GM19452 (cell line): Measurements from ENCODE around the gene CWH43.
A peak's percentile ranks its signal among the peaks of the same experiment; 100 is the strongest.
"Not testable (repeated sequence)": the region's sequence is repeated elsewhere in the genome, so short reads cannot be mapped to it uniquely, and the experiment has no call there.

Experiments used
- ATAC-seq: cut with Tn5 transposase; IDR thresholded peaks from one replicate; pipeline ENCODE4 v1.9.1; 2021; ENCODE audit not compliant: unreplicated experiment

Gene CWH43

DNA sequence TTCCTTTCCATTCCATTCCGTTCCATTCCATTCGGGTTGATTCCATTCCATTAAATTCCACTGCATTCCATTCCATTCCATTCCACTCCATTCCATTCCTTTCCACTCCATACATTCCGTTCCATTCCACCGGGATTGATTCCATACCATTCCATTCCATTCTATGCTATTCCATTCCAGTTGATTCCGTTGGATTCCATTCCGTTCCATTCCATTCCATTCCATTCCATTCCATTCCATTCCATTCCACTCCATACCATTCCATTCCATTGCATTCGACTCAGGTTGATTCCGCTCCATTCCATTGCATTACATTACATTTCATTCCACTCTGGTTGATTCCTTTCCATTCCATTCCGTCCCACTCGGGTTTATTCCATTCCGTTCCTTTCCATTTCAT is 110.1 kb downstream of the CWH43 start:
- ATAC-seq = not testable (repeated sequence)

DNA sequence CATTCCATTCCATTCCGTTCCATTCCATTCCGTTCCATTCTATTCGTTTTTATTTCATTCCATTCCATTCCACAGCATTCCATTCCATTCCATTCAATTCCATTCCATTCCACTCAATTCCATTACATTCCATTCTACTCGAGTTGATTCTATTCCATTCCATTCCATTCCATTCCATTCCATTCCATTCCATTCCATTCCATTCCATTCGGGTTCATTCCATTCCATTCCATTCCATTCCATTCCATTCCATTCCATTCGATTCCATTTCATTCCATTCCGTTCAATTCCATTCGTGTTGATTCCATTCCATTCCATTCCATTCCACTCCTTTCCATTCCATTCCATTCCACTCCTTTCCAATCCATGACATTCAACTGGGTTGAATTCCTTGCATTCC is 110.6 kb downstream of the CWH43 start:
- peak; percentile 37 for ATAC-seq

GRCh38 chr4:49097071-49097470 is 111.0 kb downstream of the CWH43 start:
- peak; percentile 36 for ATAC-seq

- not testable (repeated sequence) for ATAC-seq
Observed at GRCh38 chr4:49097505-49097904, 111.4 kb downstream of the CWH43 start.

GRCh38 chr4:49098034-49098759 is 112.1 kb downstream of the CWH43 start:
- not testable (repeated sequence) for ATAC-seq

DNA sequence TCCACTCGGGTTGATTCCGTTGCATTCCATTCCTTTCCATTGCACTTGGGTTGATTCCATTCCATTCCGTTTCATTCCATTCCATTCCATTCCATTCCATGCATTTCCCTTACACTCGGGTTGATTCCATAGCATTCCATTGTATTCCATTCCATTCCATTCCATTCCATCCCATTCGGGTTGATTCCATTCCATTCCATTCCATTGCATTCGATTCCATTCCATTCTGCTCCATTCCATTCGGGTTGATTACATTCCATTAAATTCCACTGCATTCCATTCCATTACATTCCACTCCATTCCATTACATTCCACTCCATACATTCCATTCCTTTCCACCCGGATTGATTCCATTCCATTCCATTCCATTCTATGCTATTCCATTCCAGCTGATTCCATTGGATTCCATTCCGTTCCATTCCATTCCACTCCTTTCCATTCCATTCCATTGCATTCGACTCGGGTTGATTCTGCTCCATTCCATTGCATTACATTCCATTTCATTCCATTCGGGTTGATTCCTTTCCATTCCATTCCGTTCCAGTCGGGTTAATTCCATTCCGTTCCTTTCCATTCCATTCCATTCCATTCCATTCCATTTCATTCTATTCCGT is 113.9 kb downstream of the CWH43 start:
- not testable (repeated sequence) for ATAC-seq

- not testable (repeated sequence) for ATAC-seq
Observed at GRCh38 chr4:49102344-49102898, 116.3 kb downstream of the CWH43 start.

GRCh38 chr4:49103436-49104136 is 117.5 kb downstream of the CWH43 start:
- ATAC-seq = not testable (repeated sequence)

DNA sequence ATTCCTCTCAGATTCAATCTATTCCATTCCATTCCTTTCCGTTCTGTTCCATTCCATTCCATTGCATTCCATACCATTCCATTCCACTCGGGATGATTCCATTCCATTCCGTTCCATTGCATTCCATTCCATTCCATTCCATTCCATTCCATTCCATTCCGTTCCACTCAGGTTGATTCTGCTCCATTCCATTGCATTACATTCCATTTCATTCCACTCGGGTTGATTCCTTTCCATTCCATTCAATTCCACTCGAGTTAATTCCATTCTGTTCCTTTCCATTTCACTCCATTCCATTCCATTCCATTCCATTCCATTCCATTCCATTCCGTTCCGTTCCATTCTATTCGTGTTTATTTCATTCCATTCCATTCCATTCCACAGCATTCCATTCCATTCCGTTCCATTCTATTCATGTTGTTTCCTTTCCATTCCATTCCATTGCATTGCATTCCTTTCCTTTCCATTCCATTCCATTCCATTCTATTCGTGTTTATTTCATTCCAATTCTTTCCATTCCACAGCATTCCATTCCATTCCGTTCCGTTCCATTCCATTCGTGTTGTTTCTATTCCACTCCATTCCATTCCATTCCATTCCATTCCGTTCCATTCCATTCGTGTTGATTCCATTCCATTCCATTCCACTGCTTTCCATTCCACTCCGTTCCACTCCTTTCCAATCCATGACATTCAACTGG is 118.3 kb downstream of the CWH43 start:
- ATAC-seq = not testable (repeated sequence)

DNA sequence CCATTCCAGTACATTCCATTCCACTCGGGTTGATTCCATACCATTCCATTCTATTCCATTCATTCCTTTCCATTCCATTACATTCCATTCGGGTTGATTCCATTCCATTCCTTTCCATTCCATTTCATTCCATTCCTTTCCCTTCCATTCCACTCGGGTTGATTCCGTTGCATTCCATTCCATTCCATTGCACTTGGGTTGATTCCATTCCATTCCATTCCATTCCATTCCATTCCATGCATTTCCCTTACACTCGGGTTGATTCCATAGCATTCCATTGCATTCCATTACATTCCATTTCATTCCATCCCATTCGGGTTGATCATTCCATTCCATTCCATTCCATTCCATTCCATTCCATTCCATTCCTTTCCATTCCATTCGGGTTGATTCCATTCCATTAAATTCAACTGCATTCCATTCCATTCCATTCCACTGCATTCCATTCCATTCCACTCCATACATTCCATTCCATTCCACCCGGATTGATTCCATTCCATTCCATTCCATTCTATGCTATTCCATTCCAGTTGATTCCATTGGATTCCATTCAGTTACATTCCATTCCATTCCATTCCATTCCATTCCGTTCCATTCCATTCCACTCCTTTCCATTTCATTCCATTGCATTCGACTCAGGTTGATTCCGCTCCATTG is 119.3 kb downstream of the CWH43 start:
- not testable (repeated sequence) for ATAC-seq

DNA sequence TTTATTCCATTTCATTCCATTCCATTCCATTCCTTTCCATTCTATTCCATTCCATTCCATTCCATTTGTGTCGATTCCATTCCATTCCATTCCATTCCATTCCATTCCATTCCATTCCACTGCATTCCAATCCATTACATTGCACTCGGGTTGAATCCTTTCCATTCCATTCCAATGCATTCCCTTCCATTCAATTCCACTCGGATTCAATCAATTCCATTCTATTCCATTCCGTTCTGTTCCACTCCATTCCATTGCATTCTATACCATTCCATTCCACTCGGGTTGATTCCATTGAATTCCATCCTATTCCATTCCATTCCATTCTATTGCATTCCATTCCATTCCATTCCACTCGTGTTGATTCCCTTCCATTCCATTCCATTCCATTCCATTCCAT is 121.2 kb downstream of the CWH43 start:
- not testable (repeated sequence) for ATAC-seq

DNA sequence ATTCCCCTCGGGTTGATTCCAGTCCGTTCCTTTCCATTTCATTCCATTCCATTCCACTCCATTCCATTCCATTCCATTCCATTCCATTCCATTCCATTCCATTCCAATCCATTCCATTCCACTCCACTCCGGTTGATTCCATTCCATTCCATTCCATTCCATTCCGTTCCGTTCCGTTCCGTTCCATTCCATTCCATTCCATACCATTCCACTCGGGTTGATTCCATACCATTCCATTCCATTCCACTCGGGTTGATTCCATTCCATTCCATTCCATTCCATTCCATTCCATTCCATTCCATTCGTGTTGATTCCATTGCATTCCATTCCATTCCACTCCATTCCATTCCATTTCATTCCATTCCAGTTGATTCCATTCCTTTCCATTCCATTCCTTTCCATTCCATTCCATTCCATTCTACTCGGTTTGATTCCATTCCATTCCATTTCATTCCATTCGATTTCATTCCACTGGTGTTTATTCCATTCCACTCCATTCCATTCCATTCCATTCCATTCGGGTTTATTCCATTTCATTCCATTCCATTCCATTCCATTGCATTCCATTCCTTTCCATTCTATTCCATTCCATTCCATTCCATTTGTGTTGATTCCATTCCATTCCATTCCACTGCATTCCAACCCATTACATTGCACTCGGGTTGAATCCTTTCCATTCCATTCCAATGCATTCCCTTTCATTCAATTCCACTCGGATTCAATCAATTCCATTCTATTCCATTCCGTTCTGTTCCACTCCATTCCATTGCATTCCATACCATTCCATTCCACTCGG is 122.3 kb downstream of the CWH43 start:
- ATAC-seq = peak; percentile 40

- peak; percentile 40 for ATAC-seq
Observed at GRCh38 chr4:49109567-49110166, 123.6 kb downstream of the CWH43 start.

DNA sequence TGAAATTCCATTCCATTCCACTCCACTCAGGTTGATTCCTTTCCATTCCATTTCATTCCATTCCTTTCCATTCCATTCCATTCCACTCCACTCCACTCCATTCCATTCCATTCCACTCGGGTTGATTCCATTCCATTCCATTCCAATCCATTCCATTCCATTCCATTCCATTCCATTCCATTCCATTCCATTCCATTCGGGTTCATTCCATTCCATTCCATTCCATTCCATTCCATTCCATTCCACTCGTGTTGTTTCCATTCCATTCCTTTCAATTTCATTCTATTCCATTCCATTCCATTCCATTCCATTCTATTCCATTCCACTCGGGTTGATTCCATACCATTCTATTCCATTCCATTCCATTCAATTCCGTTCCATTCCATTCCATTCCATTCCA is 124.5 kb downstream of the CWH43 start:
- ATAC-seq = peak; percentile 53
